Endothelial cell of umbilical vein (primary cell): Measurements from ENCODE around the gene ADAM17. TPM values are rescaled to one million over a fixed set of nuclear protein-coding genes. Genes with fewer than 3 reads are reported as not detected.

Source experiments
- BruUV-seq: library from RNA; stranded (reverse); fragments of 400-500 nt; replicated peaks from 2 replicates; lab custom pipeline; 2021; lab: Mats Ljungman, UMichigan
- CTCF ChIA-PET: fragments of 300-600, 350-600 bp; sonication (Branson Sonifier 250); formaldehyde crosslinking; loops from one replicate; lab custom pipeline; 2021; ENCODE audit warnings: antibody characterized with exemption, inconsistent platforms; lab: Charles Lee
- POLR2A ChIA-PET: fragments of 300-600, 350-600 bp; sonication (Branson Sonifier 250); formaldehyde crosslinking; loops from one replicate; lab custom pipeline; 2021; ENCODE audit warnings: antibody characterized with exemption, inconsistent platforms; lab: Charles Lee
- DNase-seq: peaks from one replicate; pipeline ENCODE4 v3.0.0-alpha.2; 2011; ENCODE audit warnings: low read depth, low spot score
- FAIRE-seq: peaks from 2 replicates; lab custom pipeline; 2011; peaks lifted over from hg19 to GRCh38; lab: Jason Lieb, UNC
- H2AFZ ChIP-seq: 2 replicates; pipeline ENCODE4 v1.6.0; 2012; ENCODE audit warnings: low read depth, low read length, control low read depth, inconsistent platforms
- H3K27ac ChIP-seq: 2 replicates; pipeline ENCODE4 v1.5.1; 2011; ENCODE audit warnings: low read depth, mild to moderate bottlenecking, control low read depth, low read length, moderate library complexity; ENCODE audit not compliant: insufficient read depth
- H3K27me3 ChIP-seq, 2 experiments: 2 replicates each; pipeline versions ENCODE4 v1.6.0 to v1.6.1; 2011; ENCODE audit warnings: low read length in 2 of 2, mixed read lengths in 1 of 2; ENCODE audit not compliant: control insufficient read depth in 2 of 2, insufficient read depth in 2 of 2
- H3K36me3 ChIP-seq, 2 experiments: 2 replicates in 1 of 2; 3 replicates in 1 of 2; pipeline ENCODE4 v1.5.1; 2011; ENCODE audit warnings: low read length in 2 of 2, mild to moderate bottlenecking in 1 of 2, moderate library complexity in 1 of 2; ENCODE audit not compliant: control insufficient read depth in 2 of 2, insufficient read depth in 2 of 2; ENCODE audit errors: extremely low read depth in 1 of 2
- H3K4me1 ChIP-seq: 3 replicates; pipeline ENCODE4 v1.5.1; 2011; ENCODE audit warnings: mild to moderate bottlenecking, low read length; ENCODE audit not compliant: control insufficient read depth, insufficient read depth; ENCODE audit errors: extremely low read depth
- H3K4me2 ChIP-seq: 2 replicates; pipeline ENCODE4 v1.6.1; 2011; ENCODE audit warnings: low read length, control low read depth, mixed read lengths; ENCODE audit not compliant: insufficient read depth
- H3K4me3 ChIP-seq, 3 experiments: fragments of 200-600 bp in 1 of 3; sonication (generic), shearing (Covaris generic) in 1 of 3; replicated peaks in 1 of 3; 2 replicates each; pipeline ENCODE4 v1.5.1; 2011 to 2016; ENCODE audit warnings: control low read depth in 3 of 3, low read length in 3 of 3, mild to moderate bottlenecking in 2 of 3, inconsistent platforms in 1 of 3, low read depth in 1 of 3, moderate library complexity in 1 of 3; ENCODE audit not compliant: insufficient read depth in 1 of 3
- H3K79me2 ChIP-seq: 2 replicates; pipeline ENCODE4 v1.6.0; 2012; ENCODE audit warnings: low read length, inconsistent platforms; ENCODE audit not compliant: control insufficient read depth, insufficient read depth
- H3K9ac ChIP-seq: replicated peaks from 2 replicates; pipeline ENCODE3; 2011; ENCODE audit warnings: low read length, control low read depth; ENCODE audit not compliant: insufficient read depth; ENCODE audit errors: extremely low read depth
- H3K9me1 ChIP-seq: replicated peaks from 3 replicates; pipeline ENCODE4 v1.6.0; 2011; ENCODE audit warnings: mild to moderate bottlenecking, low read length; ENCODE audit not compliant: control insufficient read depth, insufficient read depth; ENCODE audit errors: extremely low read depth
- H3K9me3 ChIP-seq: replicated peaks from 2 replicates; pipeline ENCODE4 v1.5.1; 2012; ENCODE audit warnings: low read length, inconsistent platforms; ENCODE audit not compliant: control insufficient read depth, insufficient read depth
- H4K20me1 ChIP-seq: replicated peaks from 2 replicates; pipeline ENCODE3; 2011; ENCODE audit warnings: mild to moderate bottlenecking, low read length; ENCODE audit not compliant: control insufficient read depth, insufficient read depth; ENCODE audit errors: extremely low read depth
- EZH2 ChIP-seq: IDR thresholded peaks from 2 replicates; pipeline ENCODE4 v1.6.1; 2012; ENCODE audit warnings: borderline replicate concordance, low read depth, mild to moderate bottlenecking, moderate library complexity, low read length, inconsistent platforms; ENCODE audit not compliant: severe bottlenecking
- FOS ChIP-seq: IDR thresholded peaks from 2 replicates; pipeline ENCODE4 v1.6.1; 2011; ENCODE audit warnings: mild to moderate bottlenecking, low read length, moderate library complexity, borderline replicate concordance; ENCODE audit not compliant: insufficient read depth
- GATA2 ChIP-seq: IDR thresholded peaks from 2 replicates; pipeline ENCODE4 v1.7.0; 2011; ENCODE audit warnings: low read depth, mild to moderate bottlenecking, moderate library complexity, mixed read lengths, low read length; ENCODE audit not compliant: insufficient read length, insufficient read depth
- JUN ChIP-seq: IDR thresholded peaks from 2 replicates; pipeline ENCODE4 v1.6.1; 2011; ENCODE audit warnings: borderline replicate concordance, low read depth; ENCODE audit not compliant: insufficient read length, insufficient read depth
- MYC ChIP-seq: IDR thresholded peaks from one replicate; pipeline ENCODE4 v1.6.1; 2011; ENCODE audit warnings: mild to moderate bottlenecking, low read depth, low read length
- POLR2A ChIP-seq: IDR thresholded peaks from 2 replicates; pipeline ENCODE4 v1.6.1; 2012; ENCODE audit warnings: low read depth, mild to moderate bottlenecking, control low read depth, low read length
- POLR2AphosphoS5 ChIP-seq: IDR thresholded peaks from 2 replicates; pipeline ENCODE4 v1.6.1; 2012; ENCODE audit warnings: low read depth, mild to moderate bottlenecking, control low read depth, low read length, moderate library complexity; ENCODE audit not compliant: insufficient read depth
- dilution Hi-C: fragments of 300-500 bp; cut with MboI; formaldehyde crosslinking; loops from one replicate; pipeline ENCODE4 v1.15.0; 2019; ENCODE audit warnings: low sequenced_read_pairs; ENCODE audit not compliant: extremely low pct_ligation_motif_present
- intact Hi-C: fragments of 100-400 bp; cut with micrococcal nuclease; formaldehyde crosslinking; loops from one replicate; pipeline ENCODE4 v1.10.0; 2022
- polyA plus RNA-seq, 4 experiments: library from polyadenylated mRNA; depleted of rRNA in 3 of 4; stranded (reverse) in 3 of 4; unstranded in 1 of 4; fragments of >200 nt; gene quantifications; 2 replicates each; pipeline versions ENCODE4 v1.2.1 to v1.2.3, GENCODE V29; 2011 to 2012; ENCODE audit warnings: missing spikeins in 1 of 4
- total RNA-seq: library from RNA; stranded (reverse); gene quantifications from 2 replicates; pipeline ENCODE4 v1.2.3, GENCODE V29; 2021
- TF ChIP-seq, protein P1 (sequence below): IDR thresholded peaks from 2 replicates; pipeline ENCODE4 v1.6.1; 2011; ENCODE audit not compliant: insufficient read depth, insufficient read length
- TF ChIP-seq, protein P2 (sequence below), 2 donors: IDR thresholded peaks; 1 replicate in 1 of 2; 2 replicates in 1 of 2; pipeline ENCODE4 v1.5.1; 2011; ENCODE audit warnings: low read length in 2 of 2, mild to moderate bottlenecking in 2 of 2, moderate library complexity in 2 of 2, control low read depth in 1 of 2, inconsistent platforms in 1 of 2, low read depth in 1 of 2; ENCODE audit not compliant: insufficient read depth in 1 of 2; ENCODE audit errors: extremely low read depth in 1 of 2

The ADAM17 gene
- total and polyA plus RNA-seq, 2 donors (not counting 3 experiments of a cell fraction or from before 2014, with no cell fraction given), result 10.6 to 57.1 TPM

DNA sequence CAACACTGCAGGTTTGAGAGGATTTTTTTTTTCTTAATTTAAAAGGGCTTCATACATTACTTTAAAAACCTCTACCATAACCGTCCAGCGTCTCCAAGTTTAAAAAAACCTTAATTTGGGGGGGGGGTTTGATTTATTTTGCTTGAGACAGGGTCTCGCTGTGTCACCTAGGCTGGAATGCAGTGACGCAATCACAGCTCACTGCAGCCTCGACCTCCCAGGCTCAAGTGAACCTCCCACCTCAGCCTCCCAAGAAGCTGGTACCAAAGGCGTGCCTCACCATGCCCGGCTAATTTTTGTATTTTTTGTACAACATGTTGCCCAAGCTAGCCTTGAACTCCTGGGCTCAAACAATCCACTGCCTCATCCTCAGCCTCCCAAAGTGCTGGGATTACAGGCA is 36.9 kb downstream of the ADAM17 start:
- Histone ChIP-seq H3K79me2 (no peaks in the 10 kb centered on the region), H3K9me3 (no peaks in the 10 kb centered on the region), H3K9ac (no peak overlapping the region), H3K27me3 (no peaks in the 10 kb centered on the region), H3K27ac (no peak overlapping the region), H3K4me3 (no peak overlapping the region), H3K4me2 (no peak overlapping the region), H3K4me1 (no peaks in the 10 kb centered on the region), H3K36me3 (peaks cover 4 to 21% of the 10 kb centered on the region in 2 experiments), H2AFZ (no peak overlapping the region), H4K20me1 (no peaks in the 10 kb centered on the region), H3K9me1 (no peaks in the 10 kb centered on the region)
- intact Hi-C loops (loop anchor here (5.0 kb wide), 1 partner anchor 879 kb away; no protein-coding TSS in a partner anchor), dilution Hi-C loops (no loop called here)
- FAIRE-seq (no peak), DNase-seq (no peak)
- BruUV-seq, result no TSS peak
- TF ChIP-seq POLR2AphosphoS5 (no peak), GATA2 (no peak), POLR2A (no peak)
- TF ChIP-seq, protein P1, sequence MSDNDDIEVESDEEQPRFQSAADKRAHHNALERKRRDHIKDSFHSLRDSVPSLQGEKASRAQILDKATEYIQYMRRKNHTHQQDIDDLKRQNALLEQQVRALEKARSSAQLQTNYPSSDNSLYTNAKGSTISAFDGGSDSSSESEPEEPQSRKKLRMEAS, result no peak
- TF ChIP-seq, protein P2, sequence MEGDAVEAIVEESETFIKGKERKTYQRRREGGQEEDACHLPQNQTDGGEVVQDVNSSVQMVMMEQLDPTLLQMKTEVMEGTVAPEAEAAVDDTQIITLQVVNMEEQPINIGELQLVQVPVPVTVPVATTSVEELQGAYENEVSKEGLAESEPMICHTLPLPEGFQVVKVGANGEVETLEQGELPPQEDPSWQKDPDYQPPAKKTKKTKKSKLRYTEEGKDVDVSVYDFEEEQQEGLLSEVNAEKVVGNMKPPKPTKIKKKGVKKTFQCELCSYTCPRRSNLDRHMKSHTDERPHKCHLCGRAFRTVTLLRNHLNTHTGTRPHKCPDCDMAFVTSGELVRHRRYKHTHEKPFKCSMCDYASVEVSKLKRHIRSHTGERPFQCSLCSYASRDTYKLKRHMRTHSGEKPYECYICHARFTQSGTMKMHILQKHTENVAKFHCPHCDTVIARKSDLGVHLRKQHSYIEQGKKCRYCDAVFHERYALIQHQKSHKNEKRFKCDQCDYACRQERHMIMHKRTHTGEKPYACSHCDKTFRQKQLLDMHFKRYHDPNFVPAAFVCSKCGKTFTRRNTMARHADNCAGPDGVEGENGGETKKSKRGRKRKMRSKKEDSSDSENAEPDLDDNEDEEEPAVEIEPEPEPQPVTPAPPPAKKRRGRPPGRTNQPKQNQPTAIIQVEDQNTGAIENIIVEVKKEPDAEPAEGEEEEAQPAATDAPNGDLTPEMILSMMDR (IDR thresholded peaks at IDR 0.05; ENCODE audit: extremely low read depth in 1 of 2, insufficient read depth in 1 of 2, low read depth in 1 of 2, low read length in 2 of 2), result no peak
- CTCF ChIA-PET, result no interaction called here
- POLR2A ChIA-PET, result interaction anchor here (1.0 kb wide), 1 partner anchor 107 kb away, joined by 4 read pairs; no protein-coding TSS in a partner anchor

DNA sequence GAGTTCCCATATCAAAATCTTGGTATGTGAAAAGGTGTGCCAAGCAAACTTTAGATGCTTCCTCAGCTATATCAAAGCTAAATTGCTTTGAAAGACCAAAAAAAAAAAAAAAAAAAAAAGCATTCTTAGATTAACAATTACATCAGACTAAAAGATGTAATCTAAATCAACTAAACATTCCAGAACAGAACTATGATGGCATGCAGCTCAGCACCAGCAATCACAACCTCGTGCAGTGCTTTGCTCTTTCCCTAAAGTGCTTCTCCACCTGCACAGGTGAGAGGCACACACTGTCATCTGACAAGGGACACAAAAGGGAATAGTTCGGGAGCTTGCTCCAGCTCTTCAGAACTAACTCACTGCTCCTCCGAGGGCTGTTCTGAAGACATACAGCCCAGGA is 37.5 kb downstream of the ADAM17 start:
- TF ChIP-seq JUN (no peak), FOS (no peak), POLR2A (no peak), MYC (no peak), GATA2 (no peak), EZH2 (no peak), POLR2AphosphoS5 (no peak)
- TF ChIP-seq, protein P1, result no peak
- TF ChIP-seq, protein P2 (IDR thresholded peaks at IDR 0.05; ENCODE audit: extremely low read depth in 1 of 2, insufficient read depth in 1 of 2, low read depth in 1 of 2, low read length in 2 of 2), result no peak
- H4K20me1 ChIP-seq, result no peaks in the 10 kb centered on the region
- H3K9me3 ChIP-seq, result no peaks in the 10 kb centered on the region
- ChIA-PET POLR2A (interaction anchor here (0.6 to 1.0 kb wide), 2 partner anchors 83 to 107 kb away, joined by 3 to 4 read pairs; no protein-coding TSS in a partner anchor), CTCF (no interaction called here)
- H3K27ac ChIP-seq, result no peak overlapping the region
- no peaks in the 10 kb centered on the region for H3K9me1 ChIP-seq
- no peak for DNase-seq
- intact Hi-C loops (loop anchor here (5.0 kb wide), 1 partner anchor 879 kb away; no protein-coding TSS in a partner anchor), dilution Hi-C loops (no loop called here)
- H3K4me1 ChIP-seq, result no peaks in the 10 kb centered on the region
- no peak overlapping the region for H2AFZ ChIP-seq
- H3K27me3 ChIP-seq, result no peaks in the 10 kb centered on the region
- H3K36me3 ChIP-seq, result peaks cover 8 to 23% of the 10 kb centered on the region in 2 experiments
- H3K9ac ChIP-seq, result no peak overlapping the region
- FAIRE-seq, result no peak
- H3K4me2 ChIP-seq, result no peak overlapping the region
- no TSS peak for BruUV-seq
- H3K4me3 ChIP-seq, result no peak overlapping the region
- no peaks in the 10 kb centered on the region for H3K79me2 ChIP-seq
